ENCODE measurements around the gene INPP5A.

- TF ChIP-seq POLR2A (IDR thresholded peaks at IDR 0.05; ENCODE audit: low read depth, low read length) (no peak), SPI1 (IDR thresholded peaks at IDR 0.05; ENCODE audit: low read depth, low read length) (no peak), TAF1 (IDR thresholded peaks at IDR 0.05; ENCODE audit: low read depth, low read length) (no peak), POLR2AphosphoS5 (IDR thresholded peaks at IDR 0.05; ENCODE audit: low read depth, low read length) (no peak), PAX5 (IDR thresholded peaks at IDR 0.05; ENCODE audit: insufficient read depth, low read length, severe bottlenecking) (no peak)
These were observed 13.7 kb downstream of the INPP5A start for GRCh38 chr10:132551093-132551807.
